MCF 10A (cell line): Measurements from ENCODE around the gene CRYM. TPM values are rescaled to one million over a fixed set of nuclear protein-coding genes. Genes with fewer than 3 reads are reported as not detected.

Source experiments
- BruUV-seq: library from RNA; stranded (reverse); fragments of 400-500 nt; replicated peaks from 2 replicates; lab custom pipeline; 2021; lab: Mats Ljungman, UMichigan
- CTCF ChIA-PET: fragments of 300-600 bp; sonication (Branson Sonifier 250); formaldehyde crosslinking; extraction: SDS; loops from one replicate; lab custom pipeline; 2021; ENCODE audit warnings: antibody characterized with exemption, inconsistent platforms; lab: Yijun Ruan, JAX
- POLR2A ChIA-PET: fragments of 300-600, 350-650 bp; sonication (Branson Sonifier 250); formaldehyde crosslinking; extraction: SDS; loops from one replicate; lab custom pipeline; 2020; ENCODE audit warnings: antibody characterized with exemption, inconsistent platforms; lab: Yijun Ruan, JAX
- DNase-seq: peaks from one replicate; pipeline ENCODE4 v3.0.0-alpha.2; 2018; ENCODE audit not compliant: unreplicated experiment
- H3K27ac Mint-ChIP-seq: one replicate; pipeline ENCODE4 v1.8.0; 2022; ENCODE audit warnings: mild to moderate bottlenecking, low read depth, mixed read lengths; ENCODE audit not compliant: unreplicated experiment
- H3K27me3 Mint-ChIP-seq: one replicate; pipeline ENCODE4 v1.8.0; 2022; ENCODE audit warnings: mixed read lengths; ENCODE audit not compliant: insufficient read depth, unreplicated experiment
- H3K36me3 Mint-ChIP-seq: one replicate; pipeline ENCODE4 v1.8.0; 2022; ENCODE audit warnings: mild to moderate bottlenecking, moderate library complexity, mixed read lengths; ENCODE audit not compliant: insufficient read depth, unreplicated experiment
- H3K4me1 Mint-ChIP-seq: one replicate; pipeline ENCODE4 v1.8.0; 2022; ENCODE audit warnings: mixed read lengths; ENCODE audit not compliant: insufficient read depth, unreplicated experiment
- H3K4me3 Mint-ChIP-seq: one replicate; pipeline ENCODE4 v1.8.0; 2022; ENCODE audit warnings: mild to moderate bottlenecking, moderate library complexity, mixed read lengths; ENCODE audit not compliant: unreplicated experiment
- H3K9me3 Mint-ChIP-seq: one replicate; pipeline ENCODE4 v1.8.0; 2022; ENCODE audit warnings: mixed read lengths; ENCODE audit not compliant: unreplicated experiment
- CTCF ChIP-seq: fragments of 200-600 bp; IDR thresholded peaks from one replicate; pipeline ENCODE4 v1.8.0; 2022; ENCODE audit warnings: antibody characterized with exemption, mild to moderate bottlenecking; ENCODE audit not compliant: unreplicated experiment
- intact Hi-C: fragments of 100-400 bp; cut with micrococcal nuclease; formaldehyde crosslinking; loops from 2 replicates; pipeline ENCODE4 v1.14.1; 2022
- total RNA-seq: library from RNA; stranded (reverse); gene quantifications from 2 replicates; pipeline ENCODE4 v1.2.3, GENCODE V29; 2022

The CRYM gene
- total RNA-seq, 1 experiment from 2014 or later, result 1.6 TPM

- intact Hi-C loops, result no loop called here
- Mint-ChIP-seq H3K9me3 (no peaks in the 10 kb centered on the region), H3K27ac (no peak overlapping the region), H3K4me3 (no peak overlapping the region), H3K27me3 (peaks cover 71% of the 10 kb centered on the region), H3K36me3 (no peaks in the 10 kb centered on the region), H3K4me1 (no peaks in the 10 kb centered on the region)
- no peak for DNase-seq
- TF ChIP-seq CTCF, result no peak
- CTCF ChIA-PET, result interaction anchor here (0.7 to 0.8 kb wide), 2 partner anchors 9 to 11 kb away, joined by 4 read pairs; no protein-coding TSS in a partner anchor
- BruUV-seq, result no TSS peak
- POLR2A ChIA-PET, result no interaction called here
These were observed 53.3 kb downstream of the CRYM start for GRCh38 chr16:21224800-21225199.

- DNase-seq, result no peak
- Mint-ChIP-seq H3K9me3 (no peaks in the 10 kb centered on the region), H3K27me3 (peaks cover 61% of the 10 kb centered on the region), H3K27ac (no peak overlapping the region), H3K36me3 (no peaks in the 10 kb centered on the region), H3K4me1 (no peaks in the 10 kb centered on the region), H3K4me3 (no peak overlapping the region)
- intact Hi-C loops, result no loop called here
- TF ChIP-seq CTCF, result no peak
- ChIA-PET CTCF (interaction anchor here (0.7 kb wide), 1 partner anchor 10 kb away, joined by 4 read pairs; no protein-coding TSS in a partner anchor), POLR2A (interaction anchor here (1.1 kb wide), 1 partner anchor 77 kb away, joined by 3 read pairs; no protein-coding TSS in a partner anchor)
- no TSS peak for BruUV-seq
These were observed 54.3 kb downstream of the CRYM start for GRCh38 chr16:21223787-21224186.

GRCh38 chr16:21222495-21223337, 55.4 kb downstream of the CRYM start:
- no TSS peak for BruUV-seq
- Mint-ChIP-seq H3K36me3 (no peaks in the 10 kb centered on the region), H3K27ac (no peak overlapping the region), H3K4me3 (no peak overlapping the region), H3K4me1 (no peaks in the 10 kb centered on the region), H3K27me3 (peaks cover 50% of the 10 kb centered on the region), H3K9me3 (no peaks in the 10 kb centered on the region)
- ChIA-PET POLR2A (interaction anchor here (0.5 to 1.1 kb wide), 3 partner anchors 18 to 359 kb away, joined by 3 read pairs; no protein-coding TSS in a partner anchor), CTCF (interaction anchor here (0.5 kb wide), 1 partner anchor 528 kb away, joined by 3 read pairs; no protein-coding TSS in a partner anchor)
- intact Hi-C loops, result no loop called here
- no peak for TF ChIP-seq CTCF
- no peak for DNase-seq

- no TSS peak for BruUV-seq
- Mint-ChIP-seq H3K27ac (no peak overlapping the region), H3K4me1 (no peaks in the 10 kb centered on the region), H3K36me3 (no peaks in the 10 kb centered on the region), H3K4me3 (no peak overlapping the region), H3K27me3 (peaks cover 23% of the 10 kb centered on the region), H3K9me3 (no peaks in the 10 kb centered on the region)
- no peak for TF ChIP-seq CTCF
- intact Hi-C loops, result no loop called here
- ChIA-PET CTCF (interaction anchor here (0.8 kb wide), 1 partner anchor 81 kb away, joined by 3 read pairs; no protein-coding TSS in a partner anchor), POLR2A (interaction anchor here (0.7 kb wide), 1 partner anchor 16 kb away, joined by 3 read pairs; no protein-coding TSS in a partner anchor)
- no peak for DNase-seq
These were observed 58.5 kb downstream of the CRYM start for GRCh38 chr16:21219551-21219950.
